ENCODE data around the gene ENG.

ENG gene

DNA sequence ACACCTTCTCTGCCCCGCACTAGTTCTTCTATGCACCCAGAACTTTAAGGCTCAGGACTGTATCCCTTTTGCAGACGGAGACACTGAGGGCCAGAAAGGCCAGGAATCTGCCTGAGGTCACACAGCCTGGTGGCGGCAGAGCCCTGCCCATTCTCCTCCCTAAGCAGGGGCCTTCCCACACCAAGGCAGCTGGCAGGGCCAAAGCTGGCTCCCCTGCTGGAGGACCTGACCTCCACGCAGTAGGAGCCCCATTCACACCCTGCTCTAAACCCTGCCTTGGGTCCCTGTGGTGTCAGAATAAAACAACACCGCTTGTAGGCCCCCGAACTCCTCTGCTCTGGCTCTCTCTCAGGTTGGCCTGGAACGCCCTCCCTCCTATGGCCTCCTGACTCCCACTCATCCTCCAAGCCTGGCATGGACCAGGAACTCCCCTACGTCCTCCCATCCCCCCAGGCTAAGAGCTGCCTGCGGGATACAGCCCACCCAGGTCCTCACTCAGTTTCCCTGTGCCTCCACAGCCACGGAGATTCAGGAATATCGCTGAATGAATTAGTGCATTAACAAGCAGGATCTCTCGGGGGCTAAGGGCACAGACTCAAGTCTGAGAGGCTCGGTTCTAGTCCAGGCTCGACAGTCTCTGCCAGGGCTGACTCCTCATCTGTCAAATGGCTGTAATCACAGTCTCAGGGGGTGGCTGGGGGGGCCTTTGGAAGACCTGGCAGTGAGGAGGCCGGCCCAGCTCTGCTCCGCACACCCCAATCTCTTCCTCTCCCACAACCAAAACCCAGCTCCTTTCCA lies 42.1 kb upstream of the ENG start:
- TF ChIP-seq, protein P1, sequence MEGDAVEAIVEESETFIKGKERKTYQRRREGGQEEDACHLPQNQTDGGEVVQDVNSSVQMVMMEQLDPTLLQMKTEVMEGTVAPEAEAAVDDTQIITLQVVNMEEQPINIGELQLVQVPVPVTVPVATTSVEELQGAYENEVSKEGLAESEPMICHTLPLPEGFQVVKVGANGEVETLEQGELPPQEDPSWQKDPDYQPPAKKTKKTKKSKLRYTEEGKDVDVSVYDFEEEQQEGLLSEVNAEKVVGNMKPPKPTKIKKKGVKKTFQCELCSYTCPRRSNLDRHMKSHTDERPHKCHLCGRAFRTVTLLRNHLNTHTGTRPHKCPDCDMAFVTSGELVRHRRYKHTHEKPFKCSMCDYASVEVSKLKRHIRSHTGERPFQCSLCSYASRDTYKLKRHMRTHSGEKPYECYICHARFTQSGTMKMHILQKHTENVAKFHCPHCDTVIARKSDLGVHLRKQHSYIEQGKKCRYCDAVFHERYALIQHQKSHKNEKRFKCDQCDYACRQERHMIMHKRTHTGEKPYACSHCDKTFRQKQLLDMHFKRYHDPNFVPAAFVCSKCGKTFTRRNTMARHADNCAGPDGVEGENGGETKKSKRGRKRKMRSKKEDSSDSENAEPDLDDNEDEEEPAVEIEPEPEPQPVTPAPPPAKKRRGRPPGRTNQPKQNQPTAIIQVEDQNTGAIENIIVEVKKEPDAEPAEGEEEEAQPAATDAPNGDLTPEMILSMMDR (IDR thresholded peaks at IDR 0.05; ENCODE audit: extremely low read depth, insufficient read depth, missing control alignments), result no peak
- in situ Hi-C loops (cut with MboI; ENCODE audit: low pct_unique_long_range_greater_than_20kb, low sequenced_read_pairs, unreplicated experiment), result no loop called here
- no peak for DNase-seq (ENCODE audit: low spot score)

DNA sequence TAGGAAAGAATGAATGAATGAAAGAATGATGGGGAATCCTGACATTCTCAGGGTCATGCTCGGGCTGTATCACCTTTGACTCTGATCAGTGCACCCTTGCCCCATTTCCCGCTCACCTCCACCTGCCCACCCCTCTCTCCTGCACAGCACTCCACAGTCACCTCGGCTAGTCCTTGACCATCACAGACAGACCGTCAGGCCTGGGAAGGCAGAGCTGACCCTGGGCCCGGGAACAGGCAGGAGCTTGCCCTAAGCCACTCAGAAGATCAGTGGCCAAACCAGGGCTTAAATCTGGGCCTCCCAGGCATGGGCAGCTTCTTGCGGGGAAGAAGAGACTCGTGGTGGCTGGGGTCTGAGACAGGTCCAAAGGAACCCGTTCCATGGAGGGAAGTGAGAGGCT lies 41.4 kb upstream of the ENG start:
- TF ChIP-seq, protein P1 (IDR thresholded peaks at IDR 0.05; ENCODE audit: extremely low read depth, insufficient read depth, missing control alignments), result no peak
- in situ Hi-C loops (cut with MboI; ENCODE audit: low pct_unique_long_range_greater_than_20kb, low sequenced_read_pairs, unreplicated experiment), result no loop called here

DNA sequence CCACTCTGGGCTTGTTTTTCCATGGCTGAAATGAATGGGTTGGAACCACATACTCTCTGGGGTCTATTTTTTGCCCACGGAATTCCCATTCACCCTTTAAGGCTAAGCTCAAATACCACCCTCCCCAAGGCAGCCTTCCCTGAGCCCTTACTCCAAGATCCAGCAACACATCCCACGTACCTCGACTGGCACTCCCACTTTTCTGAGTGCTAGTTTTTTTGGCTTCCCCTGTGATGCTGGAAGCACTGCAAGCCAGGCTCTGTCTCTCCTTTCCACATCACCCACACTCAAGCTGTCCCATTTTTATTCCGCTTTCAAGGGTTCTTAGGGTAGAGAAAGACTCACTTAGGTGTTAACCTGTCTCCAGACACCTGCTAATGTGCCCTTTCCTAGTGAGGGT lies 38.9 kb upstream of the ENG start:
- TF ChIP-seq, protein P1 (IDR thresholded peaks at IDR 0.05; ENCODE audit: extremely low read depth, insufficient read depth, missing control alignments), result no peak
- DNase-seq (ENCODE audit: low spot score), result no peak
- in situ Hi-C loops (cut with MboI; ENCODE audit: low pct_unique_long_range_greater_than_20kb, low sequenced_read_pairs, unreplicated experiment), result no loop called here

More for the DNA sequence above, 41.4 kb upstream of the ENG start:
- DNase-seq (ENCODE audit: low spot score), result no peak

GRCh38 chr9:127892831-127893230 lies 38.4 kb upstream of the ENG start:
- in situ Hi-C loops (cut with MboI; ENCODE audit: low pct_unique_long_range_greater_than_20kb, low sequenced_read_pairs, unreplicated experiment), result no loop called here
- TF ChIP-seq, protein P1 (IDR thresholded peaks at IDR 0.05; ENCODE audit: extremely low read depth, insufficient read depth, missing control alignments), result no peak
- no peak for DNase-seq (ENCODE audit: low spot score)

GRCh38 chr9:127890053-127890452 lies 35.6 kb upstream of the ENG start:
- in situ Hi-C loops (cut with MboI; ENCODE audit: low pct_unique_long_range_greater_than_20kb, low sequenced_read_pairs, unreplicated experiment), result no loop called here
- TF ChIP-seq, protein P1 (IDR thresholded peaks at IDR 0.05; ENCODE audit: extremely low read depth, insufficient read depth, missing control alignments), result no peak
- no peak for DNase-seq (ENCODE audit: low spot score)

DNA sequence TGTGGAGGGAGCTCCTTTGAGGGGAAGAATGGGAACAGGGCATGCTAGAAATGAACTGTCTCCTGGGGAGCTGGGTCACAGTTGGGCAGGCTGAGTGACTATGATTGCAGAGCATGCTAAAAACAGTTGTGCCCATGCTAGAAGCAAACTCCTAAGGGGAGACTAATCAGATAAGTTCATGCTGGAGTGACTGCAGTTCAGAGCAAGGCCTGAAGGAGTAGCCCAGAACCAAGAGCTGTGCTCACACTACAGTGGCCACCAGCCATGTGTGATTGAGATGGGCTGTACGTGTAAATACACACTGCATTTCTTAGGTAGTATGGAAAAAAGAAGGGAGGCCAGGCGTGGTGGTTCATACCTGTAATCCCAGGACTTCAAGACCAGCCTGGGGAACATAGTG lies 33.3 kb upstream of the ENG start:
- TF ChIP-seq, protein P1 (IDR thresholded peaks at IDR 0.05; ENCODE audit: extremely low read depth, insufficient read depth, missing control alignments), result peak; percentile 11
- no peak for DNase-seq (ENCODE audit: low spot score)
- in situ Hi-C loops (cut with MboI; ENCODE audit: low pct_unique_long_range_greater_than_20kb, low sequenced_read_pairs, unreplicated experiment), result no loop called here

Data from GM13977 (cell line).